Neural progenitor cell (in vitro differentiated cells): ENCODE measurements around the gene OR13C3.

Source experiments
- CTCF ChIP-seq: fragments of 200-600 bp; sonication (generic); IDR thresholded peaks from 2 replicates; pipeline ENCODE4 v1.5.1; 2017; ENCODE audit warnings: antibody characterized with exemption, mild to moderate bottlenecking
- EZH2 ChIP-seq: fragments of 200-600 bp; sonication (generic); IDR thresholded peaks from 2 replicates; pipeline ENCODE4 v1.6.1; 2017; ENCODE audit warnings: antibody characterized with exemption, mild to moderate bottlenecking, moderate library complexity
- EZH2phosphoT487 ChIP-seq: fragments of 200-600 bp; sonication (generic); IDR thresholded peaks from 2 replicates; pipeline ENCODE4 v1.6.1; 2017; ENCODE audit warnings: antibody characterized with exemption

- TF ChIP-seq CTCF (no peak), EZH2 (no peak), EZH2phosphoT487 (no peak)
Measured at GRCh38 chr9:104514901-104515300, 21.8 kb downstream of the OR13C3 start.
